GM19395 (cell line): ENCODE measurements around the gene NCAPG2.
"Not testable (repeated sequence)": the region's sequence is repeated elsewhere in the genome, so short reads cannot be mapped to it uniquely, and the experiment has no call there.

ENCODE experiments used
- ATAC-seq: cut with Tn5 transposase; IDR thresholded peaks from one replicate; pipeline ENCODE4 v1.9.1; 2021; ENCODE audit warnings: mild to moderate bottlenecking, moderate library complexity; ENCODE audit not compliant: unreplicated experiment

Gene NCAPG2

DNA sequence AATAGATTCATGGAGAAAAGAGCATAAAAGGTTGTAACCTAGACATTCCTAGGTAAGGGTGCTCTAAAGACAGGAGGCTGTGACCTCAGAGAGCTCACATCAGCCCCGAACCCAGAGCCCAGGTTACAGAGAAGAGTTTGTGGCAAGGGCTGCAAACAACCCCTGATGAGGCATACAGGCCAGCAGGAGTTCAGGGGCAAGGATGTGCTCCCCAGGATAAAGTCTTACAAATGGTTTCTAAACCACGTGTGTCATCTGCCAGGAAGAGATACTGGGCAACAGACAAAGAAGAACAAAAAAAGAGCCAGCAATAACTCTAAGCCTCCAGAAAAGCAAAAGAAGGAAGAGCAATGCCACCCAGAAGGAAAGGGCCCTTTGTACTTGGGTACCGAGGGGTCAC is 27.7 kb downstream of the NCAPG2 start:
- ATAC-seq, result no peak

DNA sequence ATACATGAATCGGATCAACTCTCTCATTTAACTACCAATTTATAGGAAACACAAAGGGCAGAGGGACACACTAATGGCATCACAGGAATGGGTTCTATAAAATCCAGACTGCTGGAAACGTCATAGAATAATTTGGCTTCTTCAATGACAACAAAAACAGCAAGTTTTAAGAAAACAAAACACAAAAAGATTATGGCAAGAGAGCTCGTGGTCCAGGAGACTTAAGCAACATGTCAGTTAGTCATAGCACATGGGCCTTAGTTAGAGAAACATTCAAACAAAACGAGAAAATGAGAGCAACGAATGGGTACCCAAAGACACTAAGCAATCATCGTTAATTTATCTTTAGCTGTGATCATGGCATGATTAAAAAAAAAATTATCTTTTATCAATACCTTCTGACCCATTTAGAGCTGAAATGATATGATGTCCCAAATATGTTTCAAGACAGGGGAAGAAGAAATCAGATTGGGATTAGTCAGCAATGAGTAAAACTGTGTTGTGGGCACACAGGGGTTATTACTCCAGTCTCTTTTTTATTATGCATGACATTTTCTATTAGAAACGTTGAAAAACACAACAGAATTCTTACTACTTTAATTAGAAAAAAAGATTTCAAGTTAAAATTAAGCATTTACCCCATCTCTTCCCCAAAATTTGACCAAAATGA is 28.3 kb downstream of the NCAPG2 start:
- no peak for ATAC-seq

DNA sequence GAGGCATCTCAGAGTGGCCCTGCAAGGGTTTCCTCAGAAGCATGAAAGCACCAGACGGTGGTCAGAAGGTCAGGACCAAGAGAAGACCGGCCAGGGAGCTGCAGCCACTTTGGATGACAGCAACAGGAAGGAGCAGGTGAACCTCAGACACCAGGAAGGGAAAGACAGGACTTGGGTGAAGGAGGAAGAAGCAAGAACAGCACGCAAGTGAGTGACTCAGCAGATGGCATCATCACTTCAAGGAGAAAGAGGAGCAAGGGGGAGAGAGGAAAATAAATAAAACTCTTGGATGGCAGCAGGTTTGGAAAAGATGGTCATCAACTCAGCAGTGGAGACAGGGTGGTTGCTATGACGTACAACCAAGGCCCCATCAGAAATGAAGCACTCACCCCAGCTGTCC is 31.6 kb downstream of the NCAPG2 start:
- ATAC-seq, result no peak

DNA sequence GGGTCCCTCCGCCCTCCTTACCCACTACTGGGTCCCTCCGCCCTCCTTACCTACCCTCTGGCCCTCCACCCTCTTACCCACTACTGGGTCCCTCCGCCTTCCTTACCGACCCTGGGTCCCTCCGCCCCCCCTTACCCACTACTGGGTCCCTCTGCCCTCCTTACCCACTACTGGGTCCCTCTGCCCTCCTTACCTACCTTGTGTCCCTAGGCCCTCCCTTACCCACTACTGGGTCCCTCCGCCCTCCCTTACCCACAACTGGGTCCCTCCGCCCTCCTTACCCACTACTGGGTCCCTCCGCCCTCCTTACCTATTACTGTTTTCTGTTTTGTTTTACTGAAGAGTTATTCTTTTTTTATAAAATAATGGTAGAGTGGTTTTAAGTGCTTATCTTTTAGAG is 36.5 kb downstream of the NCAPG2 start:
- not testable (repeated sequence) for ATAC-seq

DNA sequence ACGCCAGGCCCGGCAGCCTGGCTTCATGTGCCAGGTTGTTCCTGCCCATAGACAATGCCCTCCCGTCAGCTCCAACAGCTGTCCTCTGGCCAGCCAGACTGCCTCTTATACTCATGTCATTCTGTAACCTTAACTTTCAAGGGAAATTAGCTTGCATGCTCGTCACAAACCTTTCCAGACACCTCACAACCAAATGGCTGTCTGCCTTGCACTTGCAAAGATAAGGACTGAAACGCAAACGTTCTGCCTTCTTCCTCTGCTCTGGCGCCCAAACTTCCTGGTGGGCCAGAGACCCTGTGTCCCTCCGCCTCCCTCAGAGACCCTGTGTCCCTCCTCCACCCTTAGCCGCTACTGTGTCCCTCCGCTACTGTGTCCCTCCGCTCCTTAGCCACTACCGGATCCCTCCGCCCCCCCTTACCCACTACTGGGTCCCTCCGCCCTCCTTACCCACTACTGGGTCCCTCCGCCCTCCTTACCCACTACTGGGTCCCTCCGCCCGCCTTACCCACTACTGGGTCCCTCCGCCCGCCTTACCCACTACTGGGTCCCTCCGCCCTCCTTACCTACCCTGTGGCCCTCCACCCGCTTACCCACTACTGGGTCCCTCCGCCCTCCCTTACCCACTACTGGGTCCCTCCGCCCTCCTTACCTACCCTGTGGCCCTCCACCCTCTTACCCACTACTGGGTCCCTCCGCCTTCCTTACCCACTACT is 37.5 kb downstream of the NCAPG2 start:
- ATAC-seq, result not testable (repeated sequence)

DNA sequence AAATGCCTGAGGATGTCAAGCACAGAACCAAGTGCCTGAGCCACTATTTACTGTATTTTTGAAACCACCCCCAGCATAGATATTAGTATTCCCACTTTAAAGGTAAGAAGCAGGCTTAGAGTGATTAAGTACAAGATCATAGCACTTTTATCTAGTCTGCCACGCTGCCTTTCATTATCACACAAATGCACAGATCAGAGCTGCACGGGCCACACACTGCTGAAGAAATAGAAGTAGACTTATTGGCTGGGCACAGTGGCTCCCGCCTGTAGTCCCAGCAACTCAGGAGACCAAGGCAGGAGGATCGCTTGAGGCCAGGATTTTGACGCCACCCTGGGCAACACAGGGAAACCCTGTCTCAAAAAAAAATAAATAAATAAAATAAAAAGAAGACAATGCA is 38.2 kb downstream of the NCAPG2 start:
- ATAC-seq, result no peak

DNA sequence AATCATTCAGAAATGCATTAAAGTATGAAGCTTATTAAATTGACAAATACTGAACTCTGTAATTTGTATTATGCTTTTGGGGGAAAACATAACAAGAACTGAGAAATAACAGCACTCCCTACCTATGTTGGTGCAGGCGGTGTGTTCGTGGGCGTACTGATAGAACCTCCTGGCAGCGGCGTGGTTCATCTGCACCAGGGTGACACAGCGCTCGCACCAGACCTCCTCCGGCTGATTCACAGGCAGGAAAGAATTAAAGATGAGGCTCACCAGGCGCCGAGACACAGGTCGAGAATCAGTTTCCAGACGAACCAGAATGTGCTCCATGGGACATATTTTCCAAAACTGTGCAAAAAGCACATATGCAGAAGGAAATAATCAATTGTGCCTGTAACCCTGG is 40.2 kb downstream of the NCAPG2 start:
- no peak for ATAC-seq

DNA sequence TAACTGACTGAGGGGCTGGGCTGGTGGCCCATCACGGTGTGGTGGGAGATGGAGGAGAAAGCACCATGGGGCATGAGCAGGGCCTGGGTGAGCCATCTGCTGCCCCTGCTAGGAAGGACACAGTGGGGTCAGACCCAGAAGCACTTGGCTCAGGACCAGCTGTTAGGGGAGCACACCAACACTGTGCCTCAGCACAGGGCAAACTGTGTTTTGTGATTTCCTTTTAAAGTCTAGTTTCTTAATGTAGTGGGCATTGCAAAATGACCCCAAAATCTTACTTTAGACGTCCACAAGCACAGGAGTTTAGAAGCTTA is 41.2 kb downstream of the NCAPG2 start:
- ATAC-seq, result no peak

DNA sequence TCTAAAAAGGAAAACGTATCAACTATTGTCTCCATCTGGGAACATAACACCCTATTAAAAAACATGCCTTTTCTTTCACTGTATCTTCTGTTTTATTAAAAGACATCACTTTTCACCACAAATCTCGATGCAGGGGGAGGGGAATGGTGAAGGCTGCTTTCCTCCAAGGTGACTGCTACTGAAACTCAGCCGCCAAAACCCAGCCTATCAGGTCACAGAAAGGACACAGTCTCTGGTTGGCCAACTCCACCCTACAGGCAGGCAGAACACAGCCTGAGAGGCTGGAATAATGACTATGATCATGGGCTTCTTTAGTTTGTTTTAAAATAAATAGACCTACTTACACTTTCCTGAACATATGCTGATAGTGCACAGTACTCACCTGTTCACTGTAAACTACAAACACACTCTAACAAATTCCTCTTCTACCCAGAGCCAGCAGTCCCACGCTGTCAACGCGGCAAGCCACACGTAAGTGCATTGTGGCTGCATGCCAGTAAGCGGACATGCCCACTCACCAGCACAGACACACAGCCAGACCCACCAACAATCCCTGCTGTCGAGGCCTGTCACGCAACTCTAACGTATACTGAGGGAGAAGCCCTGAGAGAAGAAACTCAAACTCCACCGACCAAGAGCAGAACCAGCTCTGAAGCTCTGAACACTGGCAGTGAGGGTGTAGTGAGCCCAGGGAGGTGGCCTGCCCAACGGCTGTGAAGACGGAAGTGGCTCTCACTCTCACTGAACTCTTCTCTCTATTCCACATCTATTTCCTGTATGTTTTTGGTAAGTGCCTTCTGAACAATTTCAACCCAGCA is 41.8 kb downstream of the NCAPG2 start:
- ATAC-seq, result no peak

DNA sequence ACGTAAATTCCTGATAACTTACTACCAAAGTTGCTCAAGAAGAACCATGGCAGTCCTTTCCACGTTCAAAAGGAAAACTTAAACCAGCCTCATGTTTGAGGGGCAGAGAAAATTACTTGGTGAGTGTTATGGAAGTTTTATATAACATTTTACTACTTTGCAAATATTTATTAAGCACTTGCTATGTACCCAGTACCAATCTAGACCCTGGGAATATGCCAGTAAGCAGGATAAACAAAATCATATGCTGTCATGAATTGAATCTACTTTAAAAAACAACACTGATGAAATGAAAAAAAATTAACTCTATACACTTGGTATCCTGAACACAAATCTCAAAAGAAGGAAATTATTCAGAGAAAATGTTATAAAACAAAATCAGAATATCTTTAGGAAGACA is 46.1 kb downstream of the NCAPG2 start:
- no peak for ATAC-seq

DNA sequence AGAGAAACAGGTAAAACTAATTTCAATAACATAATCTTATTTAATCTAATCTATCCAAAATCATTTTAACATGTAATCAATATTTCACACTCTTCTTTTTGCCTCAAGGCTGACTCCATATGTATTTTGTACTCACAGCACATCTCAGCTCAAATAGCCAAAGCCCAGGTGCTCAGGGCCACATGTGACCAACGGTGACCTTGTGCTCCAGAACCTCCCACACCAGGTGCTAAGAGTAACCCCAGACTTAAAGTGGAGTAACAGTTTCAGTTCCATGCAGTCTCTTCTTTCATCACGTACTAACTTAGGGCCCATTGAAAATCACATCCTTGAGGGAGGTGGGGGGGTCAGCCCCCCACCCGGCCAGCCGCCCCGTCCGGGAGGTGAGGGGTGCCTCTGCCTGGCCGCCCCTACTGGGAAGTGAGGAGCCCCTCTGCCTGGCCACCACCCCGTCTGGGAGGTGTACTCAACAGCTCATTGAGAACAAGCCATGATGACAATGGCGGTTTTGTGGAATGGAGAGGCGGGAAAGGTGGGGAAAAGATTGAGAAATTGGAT is 47.3 kb downstream of the NCAPG2 start:
- ATAC-seq, result peak; percentile 51

DNA sequence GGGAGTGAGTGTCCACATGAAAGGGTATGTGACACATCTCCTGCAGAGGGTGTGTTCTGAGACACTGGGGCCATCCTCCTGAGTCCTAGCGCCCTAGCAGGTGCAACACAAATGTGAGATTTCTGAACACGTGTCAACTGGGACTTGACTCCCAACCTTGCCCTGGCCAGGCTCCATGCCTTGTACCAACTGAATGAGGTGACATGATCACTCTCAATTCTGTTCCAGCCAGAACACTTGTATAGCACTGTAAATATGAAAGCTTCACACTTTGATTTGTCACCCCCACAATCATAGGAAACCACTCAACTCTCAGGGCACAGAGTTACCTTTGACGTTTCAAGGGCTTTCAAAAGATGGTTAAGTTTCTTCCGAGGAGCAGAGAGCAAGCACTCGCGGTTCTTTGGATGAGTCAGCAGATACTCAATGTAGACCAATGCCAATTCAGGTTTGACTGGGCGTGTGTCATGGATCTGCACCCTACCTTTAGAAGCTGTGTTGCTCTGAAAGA is 48.6 kb downstream of the NCAPG2 start:
- peak; percentile 95 for ATAC-seq

DNA sequence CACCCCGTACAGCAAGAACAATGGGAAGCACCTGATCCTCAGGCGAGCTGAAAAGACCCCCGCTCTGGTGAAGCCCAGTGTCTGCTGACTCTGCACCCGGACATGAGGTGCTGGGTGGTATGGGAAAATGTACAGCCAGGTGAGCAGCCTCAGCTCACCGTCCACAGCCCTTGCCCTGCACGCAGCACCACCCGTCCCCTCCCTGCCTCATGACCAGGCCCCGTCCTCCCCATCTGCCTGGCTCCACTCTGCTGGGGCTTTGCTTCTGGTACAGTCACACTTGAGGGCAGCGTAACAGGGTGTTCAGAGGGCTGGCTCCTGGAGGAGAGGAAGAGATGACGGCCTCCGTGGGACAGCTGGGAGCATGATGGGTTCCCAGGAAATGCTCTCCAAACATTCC is 49.1 kb downstream of the NCAPG2 start:
- ATAC-seq, result no peak

DNA sequence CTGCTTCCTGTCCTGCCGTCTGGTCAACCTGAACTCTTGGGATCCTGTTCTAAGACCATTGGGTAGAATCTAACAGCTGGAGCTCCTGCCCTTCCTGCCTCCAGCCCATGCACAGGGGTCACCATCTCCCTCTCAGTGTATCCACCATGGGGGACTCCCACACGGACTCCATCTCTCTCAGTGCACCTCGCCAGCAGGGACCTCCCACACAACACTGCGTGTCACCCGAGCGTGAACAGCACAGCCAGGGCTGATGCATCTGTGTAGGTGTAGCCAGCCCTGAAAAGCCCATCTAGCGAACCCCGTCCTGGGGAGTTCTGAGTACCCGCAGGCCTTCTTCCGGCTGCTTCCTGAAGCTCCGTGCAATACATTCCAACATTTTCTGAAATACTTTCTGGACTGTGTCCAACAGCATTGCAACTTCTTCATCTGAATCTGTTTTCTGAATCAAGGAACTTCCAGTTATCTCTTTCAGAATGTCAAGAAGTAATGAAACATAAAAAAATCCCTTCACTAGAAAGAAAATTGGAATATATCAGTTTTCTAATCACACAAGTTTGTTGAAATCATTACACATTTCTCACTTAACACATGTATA is 52.5 kb downstream of the NCAPG2 start:
- no peak for ATAC-seq

DNA sequence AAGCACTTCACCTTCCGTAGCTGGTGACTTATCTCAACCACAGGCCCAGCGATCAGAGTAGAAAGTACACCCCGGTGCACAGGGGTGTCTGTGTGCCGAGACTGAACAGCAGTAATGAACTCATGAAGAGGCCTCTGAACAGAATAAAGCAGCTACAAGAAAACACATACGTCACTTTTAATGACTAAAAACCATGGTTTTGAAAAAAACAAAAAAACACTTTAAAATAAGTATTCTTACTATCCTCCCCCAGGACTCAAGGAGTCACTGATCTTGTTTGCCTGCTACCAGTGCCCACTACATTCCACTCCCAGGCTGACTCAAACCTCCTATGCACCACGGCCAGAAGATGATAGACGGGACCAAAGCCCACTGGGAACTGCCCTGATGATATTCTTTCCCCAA is 53.8 kb downstream of the NCAPG2 start:
- ATAC-seq, result no peak

DNA sequence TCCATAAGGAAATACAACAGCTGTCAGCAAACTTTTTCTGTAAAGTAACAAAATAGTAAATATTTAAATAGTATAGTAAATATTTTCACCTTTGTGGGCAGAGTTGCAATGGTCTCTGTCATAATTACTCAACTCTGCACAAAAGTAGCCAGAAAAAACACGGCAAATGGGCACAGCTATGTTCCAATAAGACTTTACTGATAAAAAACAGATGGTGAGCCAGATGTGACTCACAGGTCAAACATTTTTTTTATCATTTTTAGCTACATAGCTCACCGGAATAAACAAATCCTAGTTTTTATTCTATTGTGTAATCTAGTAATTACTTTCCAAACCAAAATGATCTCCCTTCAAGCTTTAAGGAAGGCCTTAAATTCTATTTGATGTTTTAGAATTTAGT is 55.3 kb downstream of the NCAPG2 start:
- ATAC-seq, result no peak

DNA sequence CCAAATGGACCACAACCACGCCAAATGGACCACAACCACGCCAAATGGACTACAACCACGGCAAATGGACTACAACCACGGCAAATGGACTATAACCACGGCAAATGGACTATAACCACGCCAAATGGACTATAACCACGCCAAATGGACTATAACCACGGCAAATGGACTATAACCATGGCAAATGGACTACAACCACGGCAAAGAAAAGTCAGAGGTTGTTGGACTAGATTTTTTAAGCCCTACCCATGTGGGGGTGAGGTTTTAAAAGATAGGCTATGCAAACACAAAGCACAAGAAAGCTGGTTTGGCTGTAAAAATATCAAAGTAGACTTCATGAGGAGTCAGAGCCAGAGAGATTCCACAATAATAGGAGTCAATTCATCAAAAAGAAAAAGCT is 55.8 kb downstream of the NCAPG2 start:
- ATAC-seq, result no peak

DNA sequence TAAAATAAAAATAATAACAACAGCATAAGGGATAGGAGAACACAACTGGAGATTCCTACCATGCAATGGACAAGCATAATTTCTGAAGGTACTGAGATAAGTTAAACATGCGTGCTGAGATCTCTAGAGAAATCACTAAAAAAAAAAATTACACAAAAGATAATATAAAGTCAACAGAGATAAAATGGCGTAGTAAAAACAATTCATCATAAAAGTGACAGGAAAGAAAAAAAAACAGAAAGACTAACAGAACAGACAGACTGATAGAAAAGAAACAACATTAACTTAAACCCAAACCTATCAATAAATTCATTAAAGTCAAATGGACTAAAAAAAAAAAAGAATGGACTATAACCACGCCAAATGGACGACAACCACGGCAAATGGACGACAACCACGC is 56.4 kb downstream of the NCAPG2 start:
- no peak for ATAC-seq

DNA sequence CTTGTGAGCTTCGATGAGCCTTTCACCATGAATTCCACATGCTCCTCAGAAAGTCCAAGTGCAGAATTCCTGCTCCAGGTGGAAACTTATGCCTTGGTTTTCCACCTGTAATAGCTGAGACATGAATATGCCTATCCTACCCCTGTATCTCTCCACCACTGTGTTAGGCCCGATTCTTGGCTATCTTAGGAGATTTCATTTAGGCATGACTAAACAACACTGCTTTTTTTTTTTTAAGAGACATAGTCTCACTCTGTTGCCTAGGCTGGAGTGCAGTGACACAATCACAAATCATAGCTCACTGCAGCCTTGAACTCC is 57.2 kb downstream of the NCAPG2 start:
- ATAC-seq, result no peak

DNA sequence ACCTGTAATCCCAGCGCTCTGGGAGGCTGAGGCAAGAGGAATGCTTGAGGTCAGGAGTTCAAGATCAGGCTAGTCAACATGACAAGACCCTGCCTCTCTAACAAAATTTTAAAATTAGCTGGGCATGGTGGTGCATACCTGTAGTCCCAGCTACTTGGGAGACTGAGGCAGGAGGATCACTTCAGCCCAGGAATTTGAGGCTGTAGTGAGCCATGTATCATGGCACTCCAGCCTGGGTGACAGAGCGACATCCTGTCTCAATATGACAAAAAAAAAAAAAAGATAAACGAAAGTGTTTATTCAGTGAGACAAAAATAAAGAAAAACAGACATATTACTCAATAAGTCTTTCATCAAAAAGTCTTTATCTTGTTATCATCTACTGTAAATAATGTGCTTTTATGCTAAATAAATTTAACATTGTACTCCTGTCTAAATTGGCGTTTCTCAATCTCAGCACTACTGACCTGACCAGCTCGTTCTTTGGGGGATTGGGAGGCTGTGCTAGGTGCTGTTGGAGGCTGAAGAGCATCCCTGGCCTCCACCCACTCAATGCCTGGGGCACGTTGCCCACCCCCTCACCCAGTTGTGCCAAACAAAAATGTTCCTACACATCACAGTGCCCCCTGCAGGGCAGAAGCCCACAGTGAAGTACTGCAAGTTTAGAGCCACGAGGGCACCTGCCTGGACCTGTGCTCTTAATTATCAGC is 57.7 kb downstream of the NCAPG2 start:
- ATAC-seq, result no peak

DNA sequence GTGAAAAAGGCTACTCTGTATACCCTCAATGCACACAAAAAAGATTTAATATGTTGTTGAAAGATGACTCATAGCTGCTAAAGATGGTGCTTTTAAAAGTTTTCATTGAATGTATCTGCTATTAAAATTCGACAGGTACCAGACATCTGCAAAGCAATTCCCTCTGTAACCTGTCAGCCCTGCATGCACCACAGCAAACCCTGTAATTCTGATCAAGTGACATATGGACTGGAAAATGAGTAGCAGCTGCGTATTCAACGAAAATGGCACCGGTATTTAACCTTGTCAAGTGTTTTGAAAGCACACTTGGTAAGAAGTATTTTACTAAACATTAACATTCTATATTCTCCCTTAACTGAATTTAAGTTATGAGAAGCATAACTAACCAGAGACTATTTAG is 58.8 kb downstream of the NCAPG2 start:
- ATAC-seq, result no peak
